K562 (cell line): ENCODE measurements around the gene CAMK2D. TPM values are rescaled to one million over a fixed set of nuclear protein-coding genes. Genes with fewer than 3 reads are reported as not detected.

Experiments used
- ATAC-seq: fragments of 200-7000 bp; cut with Tn5 transposase; 3 replicates; pipeline ENCODE4 v1.9.1; 2020; ENCODE audit warnings: moderate library complexity
- BruUV-seq: library from RNA; stranded (reverse); fragments of 400-500 nt; replicated peaks from 2 replicates; lab custom pipeline; 2021; lab: Mats Ljungman, UMichigan
- CTCF ChIA-PET: fragments of 300-600 bp; formaldehyde crosslinking; extraction: SDS; loops from one replicate; lab custom pipeline; 2021; ENCODE audit warnings: low intra/inter-chr PET ratio; lab: Yijun Ruan, JAX
- POLR2A ChIA-PET: fragments of 300-600, 350-650 bp; sonication (Branson Sonifier 250); formaldehyde crosslinking; extraction: SDS; loops from one replicate; lab custom pipeline; 2021; ENCODE audit warnings: antibody characterized with exemption, inconsistent platforms; lab: Yijun Ruan, JAX
- DNase-seq, 4 experiments: peaks; one replicate each; pipeline versions ENCODE4 v3.0.0 to v3.0.0-alpha.2; 2011 to 2018; ENCODE audit warnings: low spot score in 3 of 4, mixed read lengths in 3 of 4; ENCODE audit errors: extremely low read depth in 1 of 4
- FAIRE-seq: peaks from 2 replicates; lab custom pipeline; 2011; peaks lifted over from hg19 to GRCh38; lab: Jason Lieb, UNC
- H2AFZ ChIP-seq: 2 replicates; pipeline ENCODE4 v1.6.0; 2011; ENCODE audit warnings: low read depth, low read length, control low read depth, inconsistent platforms
- H3K27ac ChIP-seq: fragments of 200-600 bp; 3 replicates; pipeline ENCODE4 v1.8.0; 2011; ENCODE audit warnings: low read depth, mild to moderate bottlenecking, control low read depth, inconsistent platforms, low read length, moderate library complexity, mixed read lengths; ENCODE audit errors: extremely low read depth
- H3K27me3 ChIP-seq, 2 experiments: fragments of 300-600 bp in 1 of 2; 2 replicates in 1 of 2; 3 replicates in 1 of 2; pipeline versions ENCODE4 v1.6.0 to v1.8.0; 2011; ENCODE audit warnings: inconsistent platforms in 2 of 2, low read length in 2 of 2, mild to moderate bottlenecking in 1 of 2, mixed read lengths in 1 of 2, moderate library complexity in 1 of 2; ENCODE audit not compliant: control insufficient read depth in 2 of 2, insufficient read depth in 2 of 2
- H3K36me3 ChIP-seq: fragments of 300-600 bp; 3 replicates; pipeline ENCODE4 v1.8.0; 2011; ENCODE audit warnings: mild to moderate bottlenecking, low read length, inconsistent platforms; ENCODE audit not compliant: control insufficient read depth, insufficient read depth
- H3K4me1 ChIP-seq, 2 experiments: fragments of 200-600 bp in 1 of 2; replicated peaks in 1 of 2; 2 replicates in 1 of 2; 3 replicates in 1 of 2; pipeline versions ENCODE4 v1.5.1 to v1.8.0; 2011; ENCODE audit warnings: inconsistent platforms in 2 of 2, low read length in 2 of 2, mild to moderate bottlenecking in 1 of 2, mixed read lengths in 1 of 2, moderate library complexity in 1 of 2; ENCODE audit not compliant: control insufficient read depth in 2 of 2, insufficient read depth in 2 of 2
- H3K4me2 ChIP-seq: 2 replicates; pipeline ENCODE4 v1.6.1; 2011; ENCODE audit warnings: low read length, control low read depth, inconsistent platforms, mixed read lengths; ENCODE audit not compliant: insufficient read depth
- H3K4me3 ChIP-seq: fragments of 200-600 bp; sonication (generic), shearing (Covaris generic); 2 replicates; pipeline ENCODE4 v1.5.1; 2016; ENCODE audit warnings: control low read depth, inconsistent platforms
- H3K79me2 ChIP-seq: fragments of 200-600 bp; 3 replicates; pipeline ENCODE4 v1.8.0; 2011; ENCODE audit warnings: low read length, inconsistent platforms; ENCODE audit not compliant: control insufficient read depth, insufficient read depth
- H3K9ac ChIP-seq, 2 experiments: 2 replicates each; pipeline versions ENCODE4 v1.6.0 to v1.6.1; 2011; ENCODE audit warnings: low read depth in 2 of 2, low read length in 2 of 2, control low read depth in 1 of 2, inconsistent platforms in 1 of 2, mild to moderate bottlenecking in 1 of 2, mixed read lengths in 1 of 2; ENCODE audit not compliant: insufficient read depth in 1 of 2
- H3K9me1 ChIP-seq: one replicate; pipeline ENCODE4 v1.6.0; 2011; ENCODE audit warnings: inconsistent platforms, mild to moderate bottlenecking, low read length, moderate library complexity; ENCODE audit not compliant: control insufficient read depth, insufficient read depth
- H3K9me3 ChIP-seq: replicated peaks from 2 replicates; pipeline ENCODE4 v1.5.1; 2011; ENCODE audit warnings: low read depth, low read length, inconsistent platforms; ENCODE audit not compliant: control insufficient read depth, insufficient read depth
- H4K20me1 ChIP-seq: replicated peaks from 2 replicates; pipeline ENCODE4 v1.6.1; 2011; ENCODE audit warnings: low read length, inconsistent platforms, mixed read lengths; ENCODE audit not compliant: control insufficient read depth, insufficient read depth
- ARHGAP35 ChIP-seq: fragments of 450-650 bp; IDR thresholded peaks from 2 replicates; pipeline ENCODE4 v1.6.1; 2018; ENCODE audit not compliant: partially characterized antibody
- DNMT1 ChIP-seq: fragments of 450-650 bp; IDR thresholded peaks from 2 replicates; pipeline ENCODE4 v1.6.1; 2016; ENCODE audit warnings: antibody characterized with exemption, mild to moderate bottlenecking
- ERF ChIP-seq: fragments of 450-650 bp; formaldehyde crosslinking; IDR thresholded peaks from 2 replicates; pipeline ENCODE4 v1.4.0; 2020; ENCODE audit warnings: mild to moderate bottlenecking, mixed read lengths
- FOXJ3 ChIP-seq: sonication (generic); formaldehyde crosslinking; IDR thresholded peaks from 2 replicates; pipeline ENCODE4 v1.4.0; 2020; ENCODE audit warnings: mild to moderate bottlenecking, missing genetic modification reagents
- KAT2B ChIP-seq: IDR thresholded peaks from one replicate; pipeline ENCODE4 v1.6.1; 2012; ENCODE audit warnings: low read depth, mild to moderate bottlenecking, control low read depth, inconsistent platforms, low read length, moderate library complexity
- KLF16 ChIP-seq: IDR thresholded peaks from 2 replicates; pipeline ENCODE4 v1.6.1; 2016; ENCODE audit warnings: antibody characterized with exemption
- RFX5 ChIP-seq: IDR thresholded peaks from 2 replicates; pipeline ENCODE4 v1.6.1; 2011; ENCODE audit warnings: low read depth, mild to moderate bottlenecking, improper control_type of control experiment, low read length
- SIN3A ChIP-seq, 2 experiments: fragments of 150-350 bp in 1 of 2; IDR thresholded peaks; 2 replicates each; pipeline ENCODE4 v1.6.1; 2011 to 2016; ENCODE audit warnings: borderline replicate concordance in 2 of 2, low read depth in 2 of 2, low read length in 2 of 2, mild to moderate bottlenecking in 2 of 2, moderate library complexity in 2 of 2; ENCODE audit not compliant: control insufficient read depth in 1 of 2
- SRSF3 ChIP-seq: fragments of 200-400 bp; formaldehyde crosslinking; IDR thresholded peaks from 2 replicates; pipeline ENCODE4 v1.6.1; 2016; ENCODE audit warnings: mild to moderate bottlenecking, low read length, moderate library complexity; ENCODE audit not compliant: insufficient read depth
- STAT5A ChIP-seq: IDR thresholded peaks from 2 replicates; pipeline ENCODE4 v1.6.1; 2012; ENCODE audit warnings: low read length, inconsistent platforms, borderline replicate concordance
- ZNF436 ChIP-seq: fragments of 250-450, 450-650 bp; sonication (Bioruptor Pico); formaldehyde crosslinking; IDR thresholded peaks from 2 replicates; pipeline ENCODE4 v1.7.0; 2020; ENCODE audit warnings: mild to moderate bottlenecking
- WGBS: fragments of 100-300 bp; shearing (Covaris generic); methylation state at CpG from one replicate; pipeline ENCODE4 v1.1.6; 2016; ENCODE audit warnings: low coverage, mixed read lengths; ENCODE audit not compliant: insufficient coverage; ENCODE audit errors: missing lambda C conversion rate; 5-methylcytosine and 5-hydroxymethylcytosine counted together
- in situ Hi-C: fragments of 300-500 bp; cut with MboI; formaldehyde crosslinking; loops from 4 replicates; pipeline ENCODE4 v1.15.0; 2018; ENCODE audit warnings: inconsistent platforms, mixed read lengths
- intact Hi-C: fragments of 100-400 bp; cut with micrococcal nuclease; formaldehyde crosslinking; loops from 2 replicates; pipeline ENCODE4 v1.14.2; 2022
- polyA plus RNA-seq, 8 experiments: library from polyadenylated mRNA; depleted of rRNA in 4 of 8; stranded (reverse) in 5 of 8; unstranded in 3 of 8; fragments of >200 nt; fragmentation: Nextera tagmentation in 2 of 8; fragmentation: Illumina TruSeq in 1 of 8; extraction: Ambion mirVana in 2 of 8; extraction: Trizol in 1 of 8; gene quantifications; 2 replicates each; pipeline versions ENCODE4 v1.2.1 to v1.2.3, GENCODE V29; 2011 to 2014; ENCODE audit warnings: inconsistent platforms in 1 of 8, missing spikeins in 1 of 8
- total RNA-seq, 7 experiments: library from RNA; depleted of rRNA in 6 of 7; stranded (reverse); fragments of >200 nt in 6 of 7; fragmentation: Illumina TruSeq in 2 of 7; extraction: Trizol in 2 of 7; gene quantifications; 2 replicates each; pipeline versions ENCODE4 v1.2.1 to v1.2.3, GENCODE V29; 2011 to 2021; ENCODE audit warnings: low replicate concordance in 1 of 7

CAMK2D gene
- total and polyA plus RNA-seq, 9 of the 15 experiments (the other 6 are each of a cell fraction or from before 2014, with no cell fraction given): 0.01 to 0.33 (median 0.04) TPM; not detected in 2

- no peak overlapping the region for H3K9ac ChIP-seq
- no peak overlapping the region for H3K4me3 ChIP-seq
- no peak for TF ChIP-seq SIN3A (IDR thresholded peaks at IDR 0.05; ENCODE audit: borderline replicate concordance in 2 of 2, control insufficient read depth in 1 of 2, low read depth in 2 of 2, low read length in 2 of 2)
- no peak for TF ChIP-seq RFX5
- no peak for TF ChIP-seq KLF16
- TF ChIP-seq, all 486 proteins: peak for 0
- Histone ChIP-seq H3K9me3 (no peaks in the 10 kb centered on the region), H2AFZ (no peak overlapping the region), H3K9me1 (no peaks in the 10 kb centered on the region), H3K79me2 (no peaks in the 10 kb centered on the region), H3K36me3 (no peaks in the 10 kb centered on the region), H3K27ac (no peak overlapping the region), H3K4me2 (no peak overlapping the region), H3K27me3 (no peaks in the 10 kb centered on the region), H3K4me1 (no peaks in the 10 kb centered on the region), H4K20me1 (no peaks in the 10 kb centered on the region)
- ATAC-seq (no peak), DNase-seq (no peak), FAIRE-seq (no peak)
- ChIA-PET CTCF (no interaction called here), POLR2A (no interaction called here)
- BruUV-seq: no TSS peak
- in situ Hi-C loops (no loop called here), intact Hi-C loops (no loop called here)
- WGBS: 0% methylated on average over 2 of the region's 2 CpGs
Observed at GRCh38 chr4:113674733-113675132, 86.8 kb downstream of the CAMK2D start.

DNA sequence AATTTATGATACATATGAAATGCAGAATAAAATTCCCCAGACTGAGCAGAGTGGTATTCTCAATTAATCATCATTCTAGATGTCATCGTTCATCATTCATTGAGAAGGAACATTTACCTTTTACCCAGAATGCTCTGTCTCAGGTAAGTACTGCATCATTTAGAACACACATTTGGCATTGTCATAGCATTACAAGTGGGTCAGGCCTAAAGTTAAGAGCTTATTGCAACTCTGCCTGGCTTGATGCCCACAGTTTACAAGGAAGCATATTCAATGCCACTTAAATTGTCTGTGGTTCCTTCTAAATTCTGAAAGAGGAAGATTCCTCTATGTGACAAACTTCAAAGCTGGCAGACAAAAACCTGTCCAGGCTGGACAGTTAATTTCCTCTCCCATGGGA is 87.3 kb downstream of the CAMK2D start:
- H3K9ac ChIP-seq: no peak overlapping the region
- intact Hi-C loops: no loop called here
- FAIRE-seq: no peak
- H3K27me3 ChIP-seq: no peaks in the 10 kb centered on the region
- POLR2A ChIA-PET: interaction anchor here (1.2 kb wide), 1 partner anchor 27 kb away, joined by 3 read pairs; no protein-coding TSS in a partner anchor
- H4K20me1 ChIP-seq: no peaks in the 10 kb centered on the region
- WGBS: 0% methylated on average over 1 of the region's 1 CpG
- no TSS peak for BruUV-seq
- no peak for ATAC-seq
- no peak overlapping the region for H2AFZ ChIP-seq
- no peaks in the 10 kb centered on the region for H3K9me1 ChIP-seq
- no peaks in the 10 kb centered on the region for H3K9me3 ChIP-seq
- H3K79me2 ChIP-seq: no peaks in the 10 kb centered on the region
- H3K27ac ChIP-seq: no peak overlapping the region
- in situ Hi-C loops: no loop called here
- no peak for DNase-seq
- CTCF ChIA-PET: no interaction called here
- TF ChIP-seq ERF (no peak), ZNF436 (CRISPR knock-in tag) (no peak), ARHGAP35 (no peak), FOXJ3 (CRISPR knock-in tag) (no peak), STAT5A (no peak), KAT2B (no peak), SRSF3 (no peak), DNMT1 (no peak)
- no peaks in the 10 kb centered on the region for H3K36me3 ChIP-seq
- H3K4me2 ChIP-seq: no peak overlapping the region
- no peaks in the 10 kb centered on the region for H3K4me1 ChIP-seq
- no peak overlapping the region for H3K4me3 ChIP-seq
